ENCODE data around the gene CNTNAP2. TPM values are rescaled to one million over a fixed set of nuclear protein-coding genes. Genes with fewer than 3 reads are reported as not detected.
"Not testable (repeated sequence)": the region's sequence is repeated elsewhere in the genome, so short reads cannot be mapped to it uniquely, and the experiment has no call there.

The CNTNAP2 gene
- total RNA-seq, 2 donors from 2014 or later, result not detected

GRCh38 chr7:148304456-148304855 lies 2187.9 kb downstream of the CNTNAP2 start:
- Mint-ChIP-seq H3K27ac (no peak overlapping the region), H3K36me3 (no peaks in the 10 kb centered on the region), H3K4me1 (ENCODE audit: low read depth in 2 of 2) (peaks cover 4 to 11% of the 10 kb centered on the region in 2 donors), H3K9me3 (peaks cover 2% of the 10 kb centered on the region), H3K4me3 (no peak overlapping the region), H3K27me3 (peaks cover 0 to 4% of the 10 kb centered on the region in 2 donors)
- no peak for ATAC-seq
- DNase-seq (ENCODE audit: low spot score), result no peak

- ATAC-seq (no peak), DNase-seq (ENCODE audit: low spot score) (no peak)
- Mint-ChIP-seq H3K27ac (no peak overlapping the region), H3K4me3 (no peak overlapping the region), H3K36me3 (no peaks in the 10 kb centered on the region), H3K9me3 (peaks cover 2% of the 10 kb centered on the region), H3K27me3 (peaks cover 0 to 19% of the 10 kb centered on the region in 2 donors), H3K4me1 (ENCODE audit: low read depth in 2 of 2) (peaks cover 4 to 11% of the 10 kb centered on the region in 2 donors)
These were observed 2190.2 kb downstream of the CNTNAP2 start for GRCh38 chr7:148306759-148307158.

DNA sequence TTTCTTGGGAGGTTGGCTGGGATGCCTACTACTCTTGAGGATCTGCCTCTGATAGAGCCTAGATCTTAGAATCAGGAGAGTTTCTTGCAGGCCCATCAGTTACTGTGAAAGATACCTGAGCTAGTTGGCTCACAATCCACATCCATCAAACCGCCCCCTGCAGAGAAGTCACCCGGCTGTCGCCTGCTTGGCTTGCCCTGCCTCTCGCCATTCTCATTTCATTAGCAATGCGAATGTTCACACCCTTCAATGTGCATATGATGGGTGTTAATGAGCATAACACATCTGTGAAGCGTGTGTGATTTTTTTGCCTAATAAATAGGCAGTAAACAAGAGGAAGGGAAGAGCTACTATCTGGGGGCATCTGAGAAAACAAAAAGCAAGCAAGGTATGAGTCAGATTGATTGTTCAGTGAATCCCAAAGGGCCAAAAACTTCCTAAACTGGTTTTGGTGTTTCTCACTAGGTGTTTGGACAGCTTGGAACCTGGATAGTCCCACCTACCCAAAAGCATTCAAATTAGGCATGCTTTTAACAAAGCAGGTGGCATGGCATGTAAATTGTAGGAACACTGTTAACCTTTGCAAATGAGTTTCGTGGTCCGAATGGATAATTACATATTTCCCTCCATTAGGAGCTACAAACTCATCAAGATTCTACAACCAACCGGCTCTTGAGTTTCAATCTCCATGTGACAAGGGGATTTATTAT lies 2201.7 kb downstream of the CNTNAP2 start:
- DNase-seq (ENCODE audit: low spot score) (no peak), ATAC-seq (no peak)
- H3K36me3 Mint-ChIP-seq, result no peaks in the 10 kb centered on the region

DNA sequence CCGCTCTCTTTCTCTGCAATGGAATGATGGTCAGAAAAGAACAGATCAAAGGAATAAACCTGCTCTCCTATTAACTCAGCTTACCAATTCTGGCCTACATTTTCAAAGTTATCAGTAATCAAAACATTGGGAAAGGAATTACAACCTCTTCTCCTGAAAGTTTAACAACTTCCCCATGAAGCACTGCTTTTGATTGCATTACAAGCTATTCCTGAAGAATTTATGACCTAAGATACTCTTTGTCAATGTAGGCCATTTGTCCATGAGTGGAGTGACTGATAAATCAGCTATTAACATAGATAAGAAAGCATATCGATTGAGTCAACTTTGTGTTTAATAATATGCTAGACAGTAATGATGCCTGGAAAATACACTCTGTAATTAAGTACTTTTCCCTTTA lies 2202.2 kb downstream of the CNTNAP2 start:
- no peak for ATAC-seq
- H3K36me3 Mint-ChIP-seq, result no peaks in the 10 kb centered on the region
- no peak for DNase-seq (ENCODE audit: low spot score)
- no peak overlapping the region for H3K27ac Mint-ChIP-seq
- H3K4me1 Mint-ChIP-seq (ENCODE audit: low read depth in 2 of 2), result peaks cover 0 to 9% of the 10 kb centered on the region in 2 donors
- H3K27me3 Mint-ChIP-seq, result peaks cover 4 to 20% of the 10 kb centered on the region in 2 donors
- no peak overlapping the region for H3K4me3 Mint-ChIP-seq
- no peaks in the 10 kb centered on the region for H3K9me3 Mint-ChIP-seq

More for the DNA sequence above, 2201.7 kb downstream of the CNTNAP2 start:
- Mint-ChIP-seq H3K27me3 (peaks cover 4 to 24% of the 10 kb centered on the region in 2 donors), H3K27ac (no peak overlapping the region), H3K9me3 (no peaks in the 10 kb centered on the region), H3K4me3 (no peak overlapping the region), H3K4me1 (ENCODE audit: low read depth in 2 of 2) (peaks cover 0 to 6% of the 10 kb centered on the region in 2 donors)

DNA sequence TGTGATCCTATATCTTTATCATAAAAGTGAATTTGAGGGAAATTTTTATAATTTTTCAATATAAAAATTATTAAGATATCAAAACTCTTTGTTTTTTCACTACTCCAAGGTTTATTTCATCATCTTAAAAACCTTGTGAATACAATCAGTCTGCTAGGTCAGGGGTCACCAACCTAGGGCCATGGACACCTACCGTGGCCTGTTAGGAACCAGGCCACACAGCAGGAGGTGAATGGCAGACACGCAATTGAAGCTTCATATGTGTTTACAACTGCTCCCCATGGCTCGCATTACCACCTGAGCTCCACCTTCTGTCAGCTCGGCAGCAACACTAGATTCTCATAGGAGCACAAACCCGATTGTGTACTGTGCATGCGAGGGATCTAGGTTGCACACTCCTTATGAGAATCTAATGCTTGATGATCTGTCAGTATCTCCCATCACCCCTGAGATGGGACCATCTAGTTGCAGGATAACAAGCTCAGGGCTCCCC lies 2202.8 kb downstream of the CNTNAP2 start:
- H3K9me3 Mint-ChIP-seq, result no peaks in the 10 kb centered on the region

GRCh38 chr7:148325208-148325607 lies 2208.6 kb downstream of the CNTNAP2 start:
- no peak overlapping the region for H3K4me3 Mint-ChIP-seq
- no peak for ATAC-seq
- DNase-seq (ENCODE audit: low spot score), result no peak
- peaks cover 4% of the 10 kb centered on the region for H3K36me3 Mint-ChIP-seq
- no peak overlapping the region for H3K27ac Mint-ChIP-seq
- H3K4me1 Mint-ChIP-seq (ENCODE audit: low read depth in 2 of 2), result peaks cover 6 to 9% of the 10 kb centered on the region in 2 donors
- H3K27me3 Mint-ChIP-seq, result peaks cover 4 to 13% of the 10 kb centered on the region in 2 donors
- peaks cover 3% of the 10 kb centered on the region for H3K9me3 Mint-ChIP-seq

More for the DNA sequence above, 2202.8 kb downstream of the CNTNAP2 start:
- no peak overlapping the region for H3K27ac Mint-ChIP-seq
- ATAC-seq (no peak), DNase-seq (ENCODE audit: low spot score) (no peak)
- no peaks in the 10 kb centered on the region for H3K36me3 Mint-ChIP-seq
- peaks cover 0 to 15% of the 10 kb centered on the region in 2 donors for H3K27me3 Mint-ChIP-seq
- H3K4me1 Mint-ChIP-seq (ENCODE audit: low read depth in 2 of 2), result peaks cover 0 to 9% of the 10 kb centered on the region in 2 donors
- no peak overlapping the region for H3K4me3 Mint-ChIP-seq

DNA sequence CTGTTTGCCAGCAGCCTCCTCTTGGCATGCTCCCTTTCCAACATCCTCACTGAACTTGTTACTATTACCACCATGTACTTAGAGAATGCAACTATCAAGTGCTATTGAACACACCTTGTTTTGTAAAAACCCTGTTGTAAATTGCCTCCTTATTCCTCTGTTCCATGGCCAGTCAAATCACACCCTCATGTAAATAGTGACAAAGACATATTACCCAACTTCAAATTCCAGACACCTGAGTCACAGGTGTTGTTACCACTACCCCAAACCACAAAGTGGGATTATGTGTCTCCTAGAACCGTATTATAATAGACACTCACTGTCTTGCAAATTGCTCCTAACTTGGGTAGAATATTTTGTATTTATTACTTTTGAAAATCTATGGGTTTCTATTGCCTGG lies 2210.8 kb downstream of the CNTNAP2 start:
- DNase-seq (ENCODE audit: low spot score) (no peak), ATAC-seq (no peak)
- Mint-ChIP-seq H3K9me3 (peaks cover 18% of the 10 kb centered on the region), H3K36me3 (peaks cover 15% of the 10 kb centered on the region), H3K4me1 (ENCODE audit: low read depth in 2 of 2) (peaks cover 14 to 17% of the 10 kb centered on the region in 2 donors), H3K27me3 (peaks cover 4 to 7% of the 10 kb centered on the region in 2 donors), H3K4me3 (no peak overlapping the region), H3K27ac (no peak overlapping the region)

DNA sequence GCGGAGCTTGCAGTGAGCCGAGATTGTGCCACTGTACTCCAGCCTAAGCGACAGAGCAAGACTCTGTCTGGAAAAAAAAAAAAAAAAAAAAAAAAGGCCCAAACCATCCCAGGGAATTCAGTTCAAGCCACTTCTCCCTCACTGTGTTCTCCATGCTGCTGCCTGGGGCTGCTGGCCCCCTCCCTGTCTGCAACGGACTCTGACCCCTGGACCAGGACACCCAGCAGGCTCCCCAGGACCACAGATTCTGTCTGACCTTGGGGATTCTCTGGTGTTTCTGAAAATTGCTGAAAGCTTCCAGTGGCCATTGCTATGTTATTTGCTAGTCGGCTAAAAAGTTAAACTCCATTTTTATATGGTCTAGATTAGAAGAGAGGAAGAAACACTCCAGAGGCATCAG lies 2212.3 kb downstream of the CNTNAP2 start:
- Mint-ChIP-seq H3K4me1 (ENCODE audit: low read depth in 2 of 2) (peaks cover 14% of the 10 kb centered on the region in 2 donors), H3K4me3 (no peak overlapping the region), H3K36me3 (peaks cover 15% of the 10 kb centered on the region), H3K27ac (no peak overlapping the region), H3K27me3 (peaks cover 4 to 6% of the 10 kb centered on the region in 2 donors), H3K9me3 (peaks cover 18% of the 10 kb centered on the region)
- ATAC-seq (no peak), DNase-seq (ENCODE audit: low spot score) (no peak)

DNA sequence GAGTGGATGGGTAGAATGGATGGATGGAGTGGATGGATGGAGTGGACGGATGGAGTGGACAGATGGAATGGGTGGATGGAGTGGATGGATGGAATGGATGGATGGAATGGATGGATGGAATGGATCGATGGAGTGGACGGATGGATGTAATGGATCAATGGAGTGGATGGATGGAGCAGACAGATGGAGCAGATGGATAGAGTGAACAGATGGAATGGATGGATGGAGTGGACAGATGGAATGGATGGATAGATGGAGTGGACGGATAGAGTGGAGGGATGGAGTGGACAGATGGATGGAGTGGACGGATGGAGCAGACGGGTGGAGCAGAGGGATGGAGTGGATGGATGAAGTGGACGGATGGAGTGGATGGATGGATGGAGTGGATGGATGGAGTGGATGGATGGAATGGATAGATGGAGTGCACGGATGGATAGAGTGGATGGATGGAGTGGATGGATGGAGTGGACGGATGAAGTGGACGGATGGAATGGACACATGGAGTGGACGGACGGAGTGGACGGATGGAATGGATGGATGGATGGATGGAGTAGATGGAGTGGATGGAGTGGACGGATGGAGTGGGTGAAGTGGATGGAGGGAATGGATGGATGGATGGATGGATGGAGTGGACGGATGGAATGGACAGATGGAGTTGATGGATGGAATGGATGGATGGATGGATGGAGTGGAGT lies 2213.7 kb downstream of the CNTNAP2 start:
- H3K4me1 Mint-ChIP-seq (ENCODE audit: low read depth in 2 of 2), result peaks cover 14% of the 10 kb centered on the region in 2 donors
- DNase-seq (ENCODE audit: low spot score) (no peak), ATAC-seq (no peak)
- H3K27ac Mint-ChIP-seq, result no peak overlapping the region
- peaks cover 15% of the 10 kb centered on the region for H3K36me3 Mint-ChIP-seq
- H3K4me3 Mint-ChIP-seq, result no peak overlapping the region
- H3K9me3 Mint-ChIP-seq, result peaks cover 18% of the 10 kb centered on the region
- peaks cover 8 to 12% of the 10 kb centered on the region in 2 donors for H3K27me3 Mint-ChIP-seq

DNA sequence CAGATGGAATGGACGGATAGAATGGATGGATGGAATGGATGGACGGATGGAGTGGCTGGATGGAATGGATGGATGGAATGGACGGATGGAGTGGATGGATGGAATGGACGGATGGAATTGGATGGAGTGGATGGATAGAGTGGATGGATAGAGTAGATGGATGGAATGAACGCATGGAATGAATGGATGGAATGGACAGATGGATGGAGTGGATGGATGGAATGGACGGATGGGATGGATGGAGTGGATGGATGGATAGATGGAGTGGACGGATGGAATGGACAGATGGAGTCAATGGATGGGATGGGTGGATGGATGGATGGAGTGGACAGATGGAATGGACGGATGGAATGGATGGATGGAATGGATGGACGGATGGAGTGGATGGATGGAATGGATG lies 2214.2 kb downstream of the CNTNAP2 start:
- Mint-ChIP-seq H3K4me1 (ENCODE audit: low read depth in 2 of 2) (peaks cover 14% of the 10 kb centered on the region in 2 donors), H3K9me3 (peaks cover 18% of the 10 kb centered on the region), H3K27me3 (peaks cover 11 to 18% of the 10 kb centered on the region in 2 donors), H3K27ac (no peak overlapping the region), H3K4me3 (no peak overlapping the region), H3K36me3 (peaks cover 15% of the 10 kb centered on the region)
- ATAC-seq, result no peak
- no peak for DNase-seq (ENCODE audit: low spot score)

DNA sequence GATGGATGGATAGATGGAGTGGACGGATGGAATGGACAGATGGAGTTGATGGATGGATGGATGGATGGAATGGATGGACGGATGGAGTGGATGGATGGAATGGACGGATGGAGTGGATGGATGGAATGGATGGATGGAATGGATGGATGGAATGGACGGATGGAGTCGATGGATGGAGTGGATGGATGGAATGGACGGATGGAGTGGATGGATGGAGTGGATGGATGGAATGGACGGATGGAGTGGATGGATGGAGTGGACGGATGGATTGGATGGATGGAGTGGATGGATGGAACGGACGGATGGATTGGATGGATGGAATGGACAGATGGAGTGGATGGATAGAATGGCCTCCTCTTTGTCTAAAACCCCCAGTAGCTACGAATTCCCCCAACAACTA lies 2214.9 kb downstream of the CNTNAP2 start:
- not testable (repeated sequence) for H3K4me3 Mint-ChIP-seq; H3K27ac Mint-ChIP-seq; DNase-seq (ENCODE audit: low spot score); ATAC-seq
- H3K4me1 Mint-ChIP-seq (ENCODE audit: low read depth in 2 of 2), result peaks cover 14% of the 10 kb centered on the region in 2 donors
- peaks cover 15% of the 10 kb centered on the region for H3K36me3 Mint-ChIP-seq
- H3K27me3 Mint-ChIP-seq, result peaks cover 13 to 19% of the 10 kb centered on the region in 2 donors
- H3K9me3 Mint-ChIP-seq, result peaks cover 18% of the 10 kb centered on the region

DNA sequence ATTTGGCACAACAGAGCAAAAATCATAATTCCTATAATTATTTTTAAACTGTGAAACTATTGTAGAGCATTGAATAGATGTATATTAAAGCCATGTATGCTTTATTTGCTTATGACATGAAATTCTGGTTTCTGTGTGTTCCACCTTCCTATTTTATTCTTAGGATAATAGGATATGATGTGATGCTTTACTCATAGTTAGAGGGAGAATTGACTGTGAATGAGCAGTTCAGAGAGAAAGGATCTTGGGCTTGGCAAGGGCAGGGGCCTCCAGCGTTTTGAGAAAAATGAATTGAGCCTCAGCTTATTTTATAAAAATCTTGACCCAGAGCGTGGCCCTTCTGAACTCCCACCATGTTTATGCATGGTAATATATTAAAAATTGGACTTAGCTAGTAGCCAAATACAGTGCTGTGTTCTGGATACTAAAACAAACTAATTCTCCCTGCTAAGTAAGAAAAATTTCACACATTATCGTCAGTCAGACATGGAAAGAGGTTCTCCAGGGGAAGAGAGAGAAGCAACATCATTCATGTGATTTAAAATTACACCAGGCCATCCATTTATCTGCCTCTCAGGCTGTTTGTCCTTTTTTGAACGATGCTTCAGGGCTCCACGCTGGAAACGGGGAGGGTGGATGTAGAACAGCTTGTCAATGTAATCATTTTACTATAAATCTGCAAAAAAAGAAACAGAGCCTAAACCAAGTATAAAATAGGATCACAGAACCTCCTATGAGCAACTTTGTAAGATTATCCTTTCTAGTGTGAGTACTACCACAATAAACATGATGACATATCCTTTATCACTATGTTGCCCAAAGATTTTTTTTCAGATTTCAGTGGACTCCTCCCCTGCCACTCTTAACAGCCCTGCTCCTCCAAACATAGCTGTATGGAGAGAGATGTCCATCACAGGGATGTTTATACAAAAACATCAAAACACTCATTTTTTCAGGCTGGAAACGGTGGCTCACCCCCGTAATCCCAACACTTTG lies 2215.9 kb downstream of the CNTNAP2 start:
- Mint-ChIP-seq H3K9me3 (peaks cover 18% of the 10 kb centered on the region), H3K27me3 (peaks cover 19 to 23% of the 10 kb centered on the region in 2 donors), H3K4me1 (ENCODE audit: low read depth in 2 of 2) (peaks cover 14% of the 10 kb centered on the region in 2 donors), H3K4me3 (no peak overlapping the region), H3K36me3 (peaks cover 15% of the 10 kb centered on the region), H3K27ac (no peak overlapping the region)
- DNase-seq (ENCODE audit: low spot score) (no peak), ATAC-seq (no peak)

GRCh38 chr7:148334441-148334956 lies 2217.9 kb downstream of the CNTNAP2 start:
- DNase-seq (ENCODE audit: low spot score) (no peak), ATAC-seq (peak in 1 of 2 donors; percentile 46)
- H3K9me3 Mint-ChIP-seq, result peaks cover 18% of the 10 kb centered on the region
- no peak overlapping the region for H3K4me3 Mint-ChIP-seq
- H3K27me3 Mint-ChIP-seq, result peaks cover 29 to 43% of the 10 kb centered on the region in 2 donors
- no peak overlapping the region for H3K27ac Mint-ChIP-seq
- H3K36me3 Mint-ChIP-seq, result peaks cover 15% of the 10 kb centered on the region
- peaks cover 20% of the 10 kb centered on the region in 2 donors for H3K4me1 Mint-ChIP-seq (ENCODE audit: low read depth in 2 of 2)
